HepG2 (cell line): ENCODE measurements around the gene PCNA. TPM values are rescaled to one million over a fixed set of nuclear protein-coding genes. Genes with fewer than 3 reads are reported as not detected.

Experiments used
- CREB1 ChIP-seq, 2 experiments: fragments of 450-650 bp in 1 of 2; IDR thresholded peaks; 2 replicates each; pipeline ENCODE4 v1.6.1; 2016 to 2017; ENCODE audit warnings: control low read depth in 1 of 2, mild to moderate bottlenecking in 1 of 2, missing compliant biosample characterization in 1 of 2, missing genetic modification characterization in 1 of 2
- DNMT3B ChIP-seq: conservative IDR thresholded peaks from 2 replicates; pipeline ENCODE4 v1.6.1; 2016; ENCODE audit warnings: missing biosample characterization, control low read depth
- ELF4 ChIP-seq: sonication (generic); formaldehyde crosslinking; IDR thresholded peaks from 2 replicates; pipeline ENCODE4 v1.5.0; 2020; ENCODE audit warnings: missing genetic modification reagents, mild to moderate bottlenecking, moderate library complexity, borderline replicate concordance
- ESRRA ChIP-seq: sonication (generic); formaldehyde crosslinking; IDR thresholded peaks from 2 replicates; pipeline ENCODE4 v1.5.1; 2020; ENCODE audit warnings: mild to moderate bottlenecking, low read depth, missing genetic modification reagents
- FOXA1 ChIP-seq, 2 experiments: fragments of 450-650 bp in 1 of 2; sonication (generic) in 1 of 2; formaldehyde crosslinking in 1 of 2; IDR thresholded peaks; 2 replicates each; pipeline versions ENCODE4 v1.4.0 to v1.6.1; 2016 to 2020; ENCODE audit warnings: missing genetic modification reagents in 1 of 2
- JUND ChIP-seq: sonication (generic); formaldehyde crosslinking; IDR thresholded peaks from 2 replicates; pipeline ENCODE4 v1.8.0; 2022; ENCODE audit warnings: mild to moderate bottlenecking, missing genetic modification reagents
- KDM1A ChIP-seq: IDR thresholded peaks from 2 replicates; pipeline ENCODE4 v1.6.1; 2016; ENCODE audit warnings: missing compliant biosample characterization
- KLF6 ChIP-seq: IDR thresholded peaks from 2 replicates; pipeline ENCODE4 v1.8.0; 2016; ENCODE audit warnings: missing biosample characterization, missing genetic modification reagents
- MBD4 ChIP-seq: IDR thresholded peaks from 2 replicates; pipeline ENCODE4 v1.6.1; 2012; ENCODE audit warnings: low read length, inconsistent platforms, borderline replicate concordance
- MED13 ChIP-seq: sonication (generic); formaldehyde crosslinking; IDR thresholded peaks from 2 replicates; pipeline ENCODE4 v1.5.0; 2020; ENCODE audit warnings: missing genetic modification reagents
- NONO ChIP-seq, 2 experiments: fragments of 450-650 bp in 1 of 2; sonication (generic) in 1 of 2; formaldehyde crosslinking in 1 of 2; IDR thresholded peaks in 1 of 2; conservative IDR thresholded peaks in 1 of 2; 2 replicates each; pipeline versions ENCODE4 v1.6.1 to v1.8.0; 2017 to 2022; ENCODE audit warnings: mild to moderate bottlenecking in 1 of 2, missing genetic modification reagents in 1 of 2, moderate library complexity in 1 of 2
- POGK ChIP-seq: sonication (generic); formaldehyde crosslinking; conservative IDR thresholded peaks from 2 replicates; pipeline ENCODE4 v1.8.0; 2022; ENCODE audit warnings: mild to moderate bottlenecking, moderate library complexity, missing genetic modification reagents
- RNF2 ChIP-seq: fragments of 450-650 bp; conservative IDR thresholded peaks from 2 replicates; pipeline ENCODE4 v1.6.1; 2016; ENCODE audit warnings: low read depth
- RORA ChIP-seq: sonication (generic); formaldehyde crosslinking; IDR thresholded peaks from 2 replicates; pipeline ENCODE4 v1.5.0; 2020; ENCODE audit warnings: mild to moderate bottlenecking, missing genetic modification reagents, moderate library complexity
- SIN3B ChIP-seq: fragments of 150-350 bp; IDR thresholded peaks from 2 replicates; pipeline ENCODE4 v1.6.1; 2014; ENCODE audit warnings: low read length
- SP1 ChIP-seq, 2 experiments: fragments of 450-650 bp in 1 of 2; sonication (generic) in 1 of 2; formaldehyde crosslinking in 1 of 2; IDR thresholded peaks; 2 replicates each; pipeline versions ENCODE4 v1.4.0 to v1.6.1; 2016 to 2020; ENCODE audit warnings: missing genetic modification reagents in 1 of 2
- TIGD3 ChIP-seq: sonication (generic); formaldehyde crosslinking; IDR thresholded peaks from 2 replicates; pipeline ENCODE4 v1.5.1; 2020; ENCODE audit warnings: mild to moderate bottlenecking, missing genetic modification reagents, borderline replicate concordance
- ZMYM4 ChIP-seq: sonication (generic); formaldehyde crosslinking; IDR thresholded peaks from 2 replicates; pipeline ENCODE4 v1.8.1; 2023; ENCODE audit warnings: mild to moderate bottlenecking, missing genetic modification reagents
- ZNF136 ChIP-seq: sonication (generic); formaldehyde crosslinking; IDR thresholded peaks from 2 replicates; pipeline ENCODE4 v1.8.1; 2022; ENCODE audit warnings: low read depth, mild to moderate bottlenecking, moderate library complexity, missing genetic modification reagents
- ZNF207 ChIP-seq: fragments of 450-650 bp; IDR thresholded peaks from 2 replicates; pipeline ENCODE4 v1.6.1; 2016; ENCODE audit warnings: antibody characterized with exemption, borderline replicate concordance
- ZNF260 ChIP-seq: sonication (generic); formaldehyde crosslinking; IDR thresholded peaks from 2 replicates; pipeline ENCODE4 v1.4.0; 2020; ENCODE audit warnings: missing genetic modification reagents, low read depth, mild to moderate bottlenecking, borderline replicate concordance
- ZNF331 ChIP-seq: sonication (generic); formaldehyde crosslinking; IDR thresholded peaks from 2 replicates; pipeline ENCODE4 v1.4.0; 2020; ENCODE audit warnings: missing genetic modification reagents
- ZNF556 ChIP-seq: sonication (generic); formaldehyde crosslinking; IDR thresholded peaks from 2 replicates; pipeline ENCODE4 v1.4.0; 2020; ENCODE audit warnings: mild to moderate bottlenecking, missing genetic modification reagents, borderline replicate concordance
- polyA plus RNA-seq, 8 experiments: library from polyadenylated mRNA; depleted of rRNA in 3 of 8; stranded (reverse) in 7 of 8; unstranded in 1 of 8; fragments of >200 nt; fragmentation: Illumina TruSeq in 4 of 8; extraction: Trizol in 4 of 8; gene quantifications; 2 replicates each; pipeline versions ENCODE4 v1.2.1 to v1.2.3, GENCODE V29; 2011 to 2016; ENCODE audit warnings: low read depth in 4 of 8, missing spikeins in 1 of 8, mixed read lengths in 1 of 8; ENCODE audit not compliant: insufficient read depth in 1 of 8
- total RNA-seq, 5 experiments: library from RNA; depleted of rRNA; stranded (reverse); fragments of >200 nt; fragmentation: Illumina TruSeq; extraction: Trizol; gene quantifications; 2 replicates each; pipeline ENCODE4 v1.2.3, GENCODE V29; 2016; ENCODE audit warnings: low read depth in 1 of 5
- TF ChIP-seq, protein P1 (sequence below): sonication (generic); formaldehyde crosslinking; IDR thresholded peaks from 2 replicates; pipeline ENCODE4 v1.4.0; 2020; ENCODE audit warnings: missing genetic modification reagents, borderline replicate concordance
- TF ChIP-seq, protein P2 (sequence below): sonication (generic); formaldehyde crosslinking; IDR thresholded peaks from 2 replicates; pipeline ENCODE4 v1.4.0; 2020; ENCODE audit warnings: missing genetic modification reagents

The PCNA gene
- total and polyA plus RNA-seq, 2 of the 13 experiments (the other 11 are each of a cell fraction or from before 2014, with no cell fraction given): 229 to 655 TPM

DNA sequence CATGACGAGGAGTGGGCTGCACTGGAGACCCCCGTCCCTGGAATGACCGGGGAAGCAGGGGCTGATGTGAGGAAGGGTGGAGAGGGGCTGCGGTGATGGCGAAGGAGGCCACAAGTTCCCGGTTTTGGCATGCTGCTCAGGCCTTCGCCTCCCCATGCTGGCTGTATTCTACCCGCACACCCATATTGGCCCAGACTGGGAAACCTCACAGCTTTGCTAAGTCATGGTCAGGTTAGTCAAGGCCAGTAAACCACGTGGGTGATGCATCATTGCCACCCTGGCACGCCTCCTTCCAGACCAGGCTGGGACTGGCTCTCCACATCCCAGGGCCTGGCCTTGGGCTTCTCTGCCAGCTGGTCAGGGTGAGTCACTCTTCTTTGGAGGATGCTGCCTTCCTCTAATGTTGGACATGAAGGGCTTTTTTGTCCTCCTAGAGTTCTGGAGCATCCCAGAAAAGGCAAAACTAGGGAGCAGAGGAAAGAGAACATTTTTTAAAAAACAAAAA lies 53.8 kb downstream of the PCNA start (continued):
- 0 out of 2 replicates have a peak, but pooled peaks have one; percentile 24 for TF ChIP-seq POGK (CRISPR knock-in tag)
- no peak for TF ChIP-seq ZNF136 (CRISPR knock-in tag)
- TF ChIP-seq KDM1A (CRISPR knock-in tag): no peak
- TF ChIP-seq ZNF207: no peak
- no peak for TF ChIP-seq RORA (CRISPR knock-in tag)
- no peak for TF ChIP-seq ESRRA (CRISPR knock-in tag)
- TF ChIP-seq SIN3B: no peak
- no peak for TF ChIP-seq DNMT3B (CRISPR knock-in tag)
- TF ChIP-seq ELF4 (CRISPR knock-in tag): no peak
- TF ChIP-seq KLF6 (CRISPR knock-in tag): no peak
- no peak for TF ChIP-seq ZNF556 (CRISPR knock-in tag)
- TF ChIP-seq MED13: no peak
- TF ChIP-seq RNF2: no peak
- TF ChIP-seq MBD4: no peak
- TF ChIP-seq NONO (IDR thresholded peaks at IDR 0.05): no peak
- no peak for TF ChIP-seq NONO (CRISPR knock-in tag; conservative IDR thresholded peaks at IDR 0.05)
- TF ChIP-seq TIGD3 (CRISPR knock-in tag): no peak
- no peak for TF ChIP-seq JUND (CRISPR knock-in tag)
- TF ChIP-seq ZMYM4: no peak
- TF ChIP-seq ZNF331 (CRISPR knock-in tag): 0 out of 2 replicates have a peak, but pooled peaks have one; percentile 13
- TF ChIP-seq, protein P1, sequence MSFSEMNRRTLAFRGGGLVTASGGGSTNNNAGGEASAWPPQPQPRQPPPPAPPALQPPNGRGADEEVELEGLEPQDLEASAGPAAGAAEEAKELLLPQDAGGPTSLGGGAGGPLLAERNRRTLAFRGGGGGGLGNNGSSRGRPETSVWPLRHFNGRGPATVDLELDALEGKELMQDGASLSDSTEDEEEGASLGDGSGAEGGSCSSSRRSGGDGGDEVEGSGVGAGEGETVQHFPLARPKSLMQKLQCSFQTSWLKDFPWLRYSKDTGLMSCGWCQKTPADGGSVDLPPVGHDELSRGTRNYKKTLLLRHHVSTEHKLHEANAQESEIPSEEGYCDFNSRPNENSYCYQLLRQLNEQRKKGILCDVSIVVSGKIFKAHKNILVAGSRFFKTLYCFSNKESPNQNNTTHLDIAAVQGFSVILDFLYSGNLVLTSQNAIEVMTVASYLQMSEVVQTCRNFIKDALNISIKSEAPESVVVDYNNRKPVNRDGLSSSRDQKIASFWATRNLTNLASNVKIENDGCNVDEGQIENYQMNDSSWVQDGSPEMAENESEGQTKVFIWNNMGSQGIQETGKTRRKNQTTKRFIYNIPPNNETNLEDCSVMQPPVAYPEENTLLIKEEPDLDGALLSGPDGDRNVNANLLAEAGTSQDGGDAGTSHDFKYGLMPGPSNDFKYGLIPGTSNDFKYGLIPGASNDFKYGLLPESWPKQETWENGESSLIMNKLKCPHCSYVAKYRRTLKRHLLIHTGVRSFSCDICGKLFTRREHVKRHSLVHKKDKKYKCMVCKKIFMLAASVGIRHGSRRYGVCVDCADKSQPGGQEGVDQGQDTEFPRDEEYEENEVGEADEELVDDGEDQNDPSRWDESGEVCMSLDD (CRISPR knock-in tag): no peak
- TF ChIP-seq, protein P2, sequence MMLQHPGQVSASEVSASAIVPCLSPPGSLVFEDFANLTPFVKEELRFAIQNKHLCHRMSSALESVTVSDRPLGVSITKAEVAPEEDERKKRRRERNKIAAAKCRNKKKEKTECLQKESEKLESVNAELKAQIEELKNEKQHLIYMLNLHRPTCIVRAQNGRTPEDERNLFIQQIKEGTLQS (CRISPR knock-in tag): no peak
- TF ChIP-seq CREB1 (IDR thresholded peaks at IDR 0.05): 0 out of 2 replicates have a peak, but pooled peaks have one; percentile 16
- no peak for TF ChIP-seq CREB1 (CRISPR knock-in tag; IDR thresholded peaks at IDR 0.05)
- TF ChIP-seq FOXA1 (IDR thresholded peaks at IDR 0.05): no peak
- TF ChIP-seq FOXA1 (CRISPR knock-in tag; IDR thresholded peaks at IDR 0.05): no peak
- no peak for TF ChIP-seq ZNF260
- no peak for TF ChIP-seq SP1 (IDR thresholded peaks at IDR 0.05)
- 0 out of 2 replicates have a peak, but pooled peaks have one; percentile 22 for TF ChIP-seq SP1 (CRISPR knock-in tag; IDR thresholded peaks at IDR 0.05)
